ENCODE data around the gene C3. TPM values are rescaled to one million over a fixed set of nuclear protein-coding genes. Genes with fewer than 3 reads are reported as not detected.
A peak's percentile ranks its signal among the peaks of the same experiment; 100 is the strongest.
"Not testable (repeated sequence)": the region's sequence is repeated elsewhere in the genome, so short reads cannot be mapped to it uniquely, and the experiment has no call there.

C3 gene
- total RNA-seq, 1 experiment from 2014 or later: not detected

GRCh38 chr19:6751189-6751588 is 30.7 kb upstream of the C3 start:
- in situ Hi-C loops (cut with HindIII; ENCODE audit: low pct_unique_long_range_greater_than_20kb, low sequenced_read_pairs): no loop called here
- DNase-seq (ENCODE audit: low read depth, low spot score): no peak

GRCh38 chr19:6750062-6750461 is 29.6 kb upstream of the C3 start:
- DNase-seq (ENCODE audit: low read depth, low spot score): no peak
- in situ Hi-C loops (cut with HindIII; ENCODE audit: low pct_unique_long_range_greater_than_20kb, low sequenced_read_pairs): no loop called here

GRCh38 chr19:6748543-6748942 is 28.1 kb upstream of the C3 start:
- in situ Hi-C loops (cut with HindIII; ENCODE audit: low pct_unique_long_range_greater_than_20kb, low sequenced_read_pairs); DNase-seq (ENCODE audit: low read depth, low spot score): not testable (repeated sequence)

- DNase-seq (ENCODE audit: low read depth, low spot score): no peak
- in situ Hi-C loops (cut with HindIII; ENCODE audit: low pct_unique_long_range_greater_than_20kb, low sequenced_read_pairs): no loop called here
Observed at GRCh38 chr19:6745965-6746364, 25.5 kb upstream of the C3 start.

GRCh38 chr19:6744381-6745301 is 24.2 kb upstream of the C3 start:
- in situ Hi-C loops (cut with HindIII; ENCODE audit: low pct_unique_long_range_greater_than_20kb, low sequenced_read_pairs): no loop called here

GRCh38 chr19:6743714-6744380 is 23.4 kb upstream of the C3 start:
- in situ Hi-C loops (cut with HindIII; ENCODE audit: low pct_unique_long_range_greater_than_20kb, low sequenced_read_pairs): no loop called here
- no peak for DNase-seq (ENCODE audit: low read depth, low spot score)

More at GRCh38 chr19:6744381-6745301, 24.2 kb upstream of the C3 start:
- DNase-seq (ENCODE audit: low read depth, low spot score): no peak

- DNase-seq (ENCODE audit: low read depth, low spot score): no peak
- in situ Hi-C loops (cut with HindIII; ENCODE audit: low pct_unique_long_range_greater_than_20kb, low sequenced_read_pairs): no loop called here
Observed at GRCh38 chr19:6743066-6743465, 22.6 kb upstream of the C3 start.

GRCh38 chr19:6740589-6741343 is 20.3 kb upstream of the C3 start:
- DNase-seq (ENCODE audit: low read depth, low spot score): no peak
- in situ Hi-C loops (cut with HindIII; ENCODE audit: low pct_unique_long_range_greater_than_20kb, low sequenced_read_pairs): no loop called here

GRCh38 chr19:6739883-6740588 is 19.6 kb upstream of the C3 start:
- in situ Hi-C loops (cut with HindIII; ENCODE audit: low pct_unique_long_range_greater_than_20kb, low sequenced_read_pairs): no loop called here
- no peak for DNase-seq (ENCODE audit: low read depth, low spot score)

GRCh38 chr19:6739390-6739882 is 19.0 kb upstream of the C3 start, which contains the start of gene TRIP10:
Gene TRIP10, plus strand, starts transcription at chr19:6739680. Its CDS starts 82 bp downstream, at chr19:6739762.
- peak; percentile 66 for DNase-seq (ENCODE audit: low read depth, low spot score)
- in situ Hi-C loops (cut with HindIII; ENCODE audit: low pct_unique_long_range_greater_than_20kb, low sequenced_read_pairs): no loop called here

- no peak for DNase-seq (ENCODE audit: low read depth, low spot score)
- in situ Hi-C loops (cut with HindIII; ENCODE audit: low pct_unique_long_range_greater_than_20kb, low sequenced_read_pairs): no loop called here
Observed at GRCh38 chr19:6738787-6739389, 18.4 kb upstream of the C3 start.

GRCh38 chr19:6737873-6738786 is 17.7 kb upstream of the C3 start:
- peak; percentile 81 for DNase-seq (ENCODE audit: low read depth, low spot score)
- in situ Hi-C loops (cut with HindIII; ENCODE audit: low pct_unique_long_range_greater_than_20kb, low sequenced_read_pairs): no loop called here

- DNase-seq (ENCODE audit: low read depth, low spot score): peak; percentile 99
- in situ Hi-C loops (cut with HindIII; ENCODE audit: low pct_unique_long_range_greater_than_20kb, low sequenced_read_pairs): no loop called here
Observed at GRCh38 chr19:6737284-6737872, 16.9 kb upstream of the C3 start, which contains the start of gene GPR108. Gene GPR108, minus strand, starts transcription at chr19:6737580. Its CDS starts 4 bp downstream, at chr19:6737576.

- DNase-seq (ENCODE audit: low read depth, low spot score): no peak
- in situ Hi-C loops (cut with HindIII; ENCODE audit: low pct_unique_long_range_greater_than_20kb, low sequenced_read_pairs): no loop called here
Observed at GRCh38 chr19:6736917-6737283, 16.4 kb upstream of the C3 start.

GRCh38 chr19:6736169-6736916 is 15.9 kb upstream of the C3 start:
- peak; percentile 77 for DNase-seq (ENCODE audit: low read depth, low spot score)
- in situ Hi-C loops (cut with HindIII; ENCODE audit: low pct_unique_long_range_greater_than_20kb, low sequenced_read_pairs): no loop called here
